SK-N-SH (cell line): ENCODE results near the gene DMRTB1. TPM values are rescaled to one million over a fixed set of nuclear protein-coding genes. Genes with fewer than 3 reads are reported as not detected.

Experiments
- CTCF ChIA-PET: fragments of 300-600, 350-600 bp; formaldehyde crosslinking; extraction: SDS; loops from one replicate; lab custom pipeline; 2021; lab: Yijun Ruan, JAX
- POLR2A ChIA-PET: fragments of 350-600 bp; sonication (Branson Sonifier 250); formaldehyde crosslinking; extraction: SDS; loops from one replicate; lab custom pipeline; 2020; ENCODE audit warnings: antibody characterized with exemption, inconsistent platforms; lab: Yijun Ruan, JAX
- DNase-seq: peaks from one replicate; pipeline ENCODE4 v3.0.0; 2012
- H2AFZ ChIP-seq: fragments of 200-600 bp; sonication (generic); 2 replicates; pipeline ENCODE4 v1.8.1; 2016; ENCODE audit warnings: antibody characterized with exemption, mild to moderate bottlenecking, low read depth
- H3F3A ChIP-seq: fragments of 200-600 bp; sonication (generic); replicated peaks from 2 replicates; pipeline ENCODE3; 2016; ENCODE audit warnings: antibody characterized with exemption, mild to moderate bottlenecking; ENCODE audit not compliant: insufficient read depth
- H3K27ac ChIP-seq, 2 experiments: fragments of 200-500 bp in 1 of 2; fragments of 200-600 bp in 1 of 2; sonication (Bioruptor generic) in 1 of 2; sonication (generic), shearing (Covaris generic) in 1 of 2; 2 replicates each; pipeline versions ENCODE4 v1.5.1 to v1.6.1; 2014 to 2016; ENCODE audit warnings: low read depth in 2 of 2, inconsistent platforms in 1 of 2, low read length in 1 of 2, mild to moderate bottlenecking in 1 of 2, mixed read lengths in 1 of 2
- H3K27me3 ChIP-seq: fragments of 200-600 bp; sonication (generic), shearing (Covaris generic); 2 replicates; pipeline ENCODE4 v1.6.1; 2016; ENCODE audit warnings: mixed run types; ENCODE audit not compliant: insufficient read depth
- H3K36me3 ChIP-seq, 2 experiments: fragments of 200-500 bp in 1 of 2; fragments of 200-600 bp in 1 of 2; sonication (Bioruptor generic) in 1 of 2; sonication (generic) in 1 of 2; replicated peaks in 1 of 2; 2 replicates each; pipeline versions ENCODE3 to v1.5.1; 2014 to 2016; ENCODE audit warnings: low read length in 1 of 2, mild to moderate bottlenecking in 1 of 2; ENCODE audit not compliant: insufficient read depth in 2 of 2, control insufficient read depth in 1 of 2
- H3K4me1 ChIP-seq, 2 experiments: fragments of 200-500 bp in 1 of 2; fragments of 200-600 bp in 1 of 2; sonication (Bioruptor generic) in 1 of 2; sonication (generic), shearing (Covaris generic) in 1 of 2; 2 replicates each; pipeline versions ENCODE4 v1.5.1 to v1.6.1; 2014 to 2016; ENCODE audit warnings: low read depth in 1 of 2, low read length in 1 of 2, mixed run types in 1 of 2; ENCODE audit not compliant: insufficient read depth in 2 of 2, control insufficient read depth in 1 of 2
- H3K4me2 ChIP-seq: fragments of 200-600 bp; sonication (generic), shearing (Covaris generic); 2 replicates; pipeline ENCODE4 v1.6.1; 2017; ENCODE audit warnings: mixed run types
- H3K4me3 ChIP-seq, 2 experiments: fragments of 200-500 bp in 1 of 2; fragments of 200-600 bp in 1 of 2; sonication (Bioruptor generic) in 1 of 2; sonication (generic), shearing (Covaris generic) in 1 of 2; 2 replicates each; pipeline versions ENCODE4 v1.5.1 to v1.8.1; 2014 to 2016; ENCODE audit warnings: low read depth in 2 of 2, inconsistent platforms in 1 of 2, low read length in 1 of 2, mild to moderate bottlenecking in 1 of 2, mixed read lengths in 1 of 2, moderate library complexity in 1 of 2
- H3K79me2 ChIP-seq: fragments of 200-600 bp; sonication (generic); 2 replicates; pipeline ENCODE4 v1.8.1; 2017; ENCODE audit warnings: mild to moderate bottlenecking; ENCODE audit not compliant: insufficient read depth
- H3K9ac ChIP-seq: fragments of 200-600 bp; sonication (generic); 2 replicates; pipeline ENCODE4 v1.6.1; 2017; ENCODE audit warnings: mixed run types
- H3K9me2 ChIP-seq: fragments of 200-600 bp; sonication (generic); 2 replicates; pipeline ENCODE4 v1.6.1; 2017; ENCODE audit warnings: mixed run types
- H3K9me3 ChIP-seq: fragments of 200-600 bp; sonication (generic); 2 replicates; pipeline ENCODE4 v1.6.1; 2017; ENCODE audit warnings: mixed run types, mild to moderate bottlenecking, moderate library complexity
- H4K20me1 ChIP-seq: fragments of 200-600 bp; sonication (generic); 2 replicates; pipeline ENCODE4 v1.6.1; 2017; ENCODE audit warnings: mild to moderate bottlenecking, mixed run types; ENCODE audit not compliant: insufficient read depth
- CHD2 ChIP-seq: fragments of 150-350 bp; IDR thresholded peaks from 2 replicates; pipeline ENCODE4 v1.6.1; 2018; ENCODE audit warnings: low read length; ENCODE audit not compliant: partially characterized antibody
- EP300 ChIP-seq, 2 experiments: IDR thresholded peaks; 2 replicates each; pipeline versions ENCODE4 v1.4.0 to v1.6.1; 2012; ENCODE audit warnings: borderline replicate concordance in 1 of 2, low read depth in 1 of 2, low read length in 1 of 2
- EZH2phosphoT487 ChIP-seq: fragments of 200-600 bp; sonication (generic); IDR thresholded peaks from 2 replicates; pipeline ENCODE4 v1.6.1; 2017; ENCODE audit warnings: low read depth, mixed run types, mild to moderate bottlenecking, antibody characterized with exemption, moderate library complexity, borderline replicate concordance
- FOXJ3 ChIP-seq: sonication (generic); formaldehyde crosslinking; IDR thresholded peaks from 2 replicates; pipeline ENCODE4 v1.5.1; 2020; ENCODE audit warnings: mild to moderate bottlenecking, missing genetic modification reagents
- FOXM1 ChIP-seq: IDR thresholded peaks from 2 replicates; pipeline ENCODE4 v1.4.0; 2012; ENCODE audit warnings: low read depth, mild to moderate bottlenecking
- MEF2A ChIP-seq: IDR thresholded peaks from 2 replicates; pipeline ENCODE4 v1.4.0; 2012; ENCODE audit warnings: low read depth, borderline replicate concordance
- NRF1 ChIP-seq: IDR thresholded peaks from 2 replicates; pipeline ENCODE4 v1.6.1; 2012; ENCODE audit warnings: low read depth, mild to moderate bottlenecking, low read length
- POLR2AphosphoS5 ChIP-seq: IDR thresholded peaks from 2 replicates; pipeline ENCODE4 v1.6.1; 2012; ENCODE audit warnings: low read depth, low read length
- RXRA ChIP-seq: IDR thresholded peaks from 2 replicates; pipeline ENCODE4 v1.4.0; 2012; ENCODE audit warnings: low read depth, mild to moderate bottlenecking, borderline replicate concordance
- TEAD4 ChIP-seq: IDR thresholded peaks from 2 replicates; pipeline ENCODE4 v1.4.0; 2012; ENCODE audit warnings: mild to moderate bottlenecking, borderline replicate concordance; ENCODE audit not compliant: insufficient read depth
- WGBS: methylation state at CpG from one replicate; pipeline ENCODE4 v1.1.6; 2017; ENCODE audit warnings: low lambda C conversion rate; 5-methylcytosine and 5-hydroxymethylcytosine counted together
- polyA plus RNA-seq, 3 experiments: library from polyadenylated mRNA; depleted of rRNA; stranded (reverse); fragments of >200 nt; gene quantifications; 2 replicates each; pipeline ENCODE4 v1.2.3, GENCODE V29; 2012
- TF ChIP-seq, protein P1 (sequence below): IDR thresholded peaks from 2 replicates; pipeline ENCODE4 v1.6.1; 2012; ENCODE audit warnings: mild to moderate bottlenecking, low read depth, low read length, moderate library complexity

Gene DMRTB1
- polyA plus RNA-seq, 1 of the 3 experiments (the other 2 are of a cell fraction), result not detected

DNA sequence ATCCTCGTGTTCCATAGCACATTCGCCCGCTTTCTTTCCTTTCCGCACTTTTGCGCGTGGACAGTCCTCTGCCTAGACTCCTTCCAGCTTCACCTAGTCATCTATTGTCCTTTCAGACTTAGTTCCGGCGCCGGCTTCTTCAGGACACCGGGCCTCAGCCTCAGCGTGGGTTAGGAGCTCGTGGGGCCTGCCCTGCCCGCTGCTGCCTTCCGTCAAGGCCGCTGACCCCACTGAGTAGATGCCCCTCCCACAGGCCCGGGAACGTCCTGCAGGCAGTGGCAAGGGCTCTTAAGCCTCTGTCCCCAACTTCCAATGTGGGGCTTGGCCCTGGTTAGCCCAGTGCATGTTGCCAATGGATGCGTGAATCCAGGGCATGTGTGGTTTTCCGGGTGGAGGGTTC lies 11.4 kb downstream of the DMRTB1 start:
- no peak overlapping the region for H3K4me2 ChIP-seq
- no peak overlapping the region for H2AFZ ChIP-seq
- no peak overlapping the region for H3K4me3 ChIP-seq

DNA sequence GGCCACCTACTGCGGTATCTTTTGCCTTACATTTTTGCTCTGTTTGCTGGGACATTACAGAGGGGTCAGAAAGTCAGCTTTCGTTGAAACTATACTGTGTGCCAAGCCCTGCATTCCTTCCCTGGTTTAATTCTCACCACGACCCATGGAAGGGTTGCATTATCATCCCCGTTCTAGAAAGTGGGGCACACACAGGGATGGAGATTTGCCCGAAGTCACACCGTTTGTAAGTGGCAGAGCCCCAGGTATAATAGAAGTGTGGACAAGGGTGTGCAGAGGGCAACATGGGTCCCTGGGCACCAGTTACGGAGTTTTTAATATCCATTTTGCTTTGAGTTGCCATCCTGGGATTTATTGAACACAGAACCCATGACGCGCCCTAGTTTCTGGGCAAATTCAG lies 11.8 kb downstream of the DMRTB1 start:
- no peak for TF ChIP-seq EZH2phosphoT487
- no peak for TF ChIP-seq NRF1
- TF ChIP-seq, protein P1, sequence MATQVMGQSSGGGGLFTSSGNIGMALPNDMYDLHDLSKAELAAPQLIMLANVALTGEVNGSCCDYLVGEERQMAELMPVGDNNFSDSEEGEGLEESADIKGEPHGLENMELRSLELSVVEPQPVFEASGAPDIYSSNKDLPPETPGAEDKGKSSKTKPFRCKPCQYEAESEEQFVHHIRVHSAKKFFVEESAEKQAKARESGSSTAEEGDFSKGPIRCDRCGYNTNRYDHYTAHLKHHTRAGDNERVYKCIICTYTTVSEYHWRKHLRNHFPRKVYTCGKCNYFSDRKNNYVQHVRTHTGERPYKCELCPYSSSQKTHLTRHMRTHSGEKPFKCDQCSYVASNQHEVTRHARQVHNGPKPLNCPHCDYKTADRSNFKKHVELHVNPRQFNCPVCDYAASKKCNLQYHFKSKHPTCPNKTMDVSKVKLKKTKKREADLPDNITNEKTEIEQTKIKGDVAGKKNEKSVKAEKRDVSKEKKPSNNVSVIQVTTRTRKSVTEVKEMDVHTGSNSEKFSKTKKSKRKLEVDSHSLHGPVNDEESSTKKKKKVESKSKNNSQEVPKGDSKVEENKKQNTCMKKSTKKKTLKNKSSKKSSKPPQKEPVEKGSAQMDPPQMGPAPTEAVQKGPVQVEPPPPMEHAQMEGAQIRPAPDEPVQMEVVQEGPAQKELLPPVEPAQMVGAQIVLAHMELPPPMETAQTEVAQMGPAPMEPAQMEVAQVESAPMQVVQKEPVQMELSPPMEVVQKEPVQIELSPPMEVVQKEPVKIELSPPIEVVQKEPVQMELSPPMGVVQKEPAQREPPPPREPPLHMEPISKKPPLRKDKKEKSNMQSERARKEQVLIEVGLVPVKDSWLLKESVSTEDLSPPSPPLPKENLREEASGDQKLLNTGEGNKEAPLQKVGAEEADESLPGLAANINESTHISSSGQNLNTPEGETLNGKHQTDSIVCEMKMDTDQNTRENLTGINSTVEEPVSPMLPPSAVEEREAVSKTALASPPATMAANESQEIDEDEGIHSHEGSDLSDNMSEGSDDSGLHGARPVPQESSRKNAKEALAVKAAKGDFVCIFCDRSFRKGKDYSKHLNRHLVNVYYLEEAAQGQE, result no peak
- TF ChIP-seq TEAD4, result no peak
- no peak for TF ChIP-seq POLR2AphosphoS5
- TF ChIP-seq FOXM1, result no peak
- TF ChIP-seq RXRA, result no peak
- TF ChIP-seq EP300 (IDR thresholded peaks at IDR 0.05; ENCODE audit: borderline replicate concordance in 1 of 2, low read depth in 1 of 2, low read length in 1 of 2), result no peak
- no peak for TF ChIP-seq CHD2
- no peak for TF ChIP-seq FOXJ3 (CRISPR knock-in tag)
- TF ChIP-seq MEF2A, result no peak
- Histone ChIP-seq H3K36me3 (no peaks in the 10 kb centered on the region), H3K27ac (no peak overlapping the region), H3F3A (no peaks in the 10 kb centered on the region), H3K4me1 (peaks cover 0 to 13% of the 10 kb centered on the region in 2 experiments; a peak in 1 of 4 replicates), H3K4me2 (no peak overlapping the region), H3K79me2 (no peaks in the 10 kb centered on the region), H3K27me3 (peaks cover under 1% of the 10 kb centered on the region; the same call in 1 of the 2 replicates), H4K20me1 (no peaks in the 10 kb centered on the region), H3K9me2 (no peaks in the 10 kb centered on the region), H2AFZ (no peak overlapping the region), H3K4me3 (no peak overlapping the region), H3K9me3 (no peaks in the 10 kb centered on the region), H3K9ac (no peak overlapping the region)
- DNase-seq, result no peak
- WGBS, result 85% methylated on average over 9 of the region's 9 CpGs
- CTCF ChIA-PET, result interaction anchor here (1.2 to 5.3 kb wide), 3 partner anchors 15 to 211 kb away, joined by 3 to 41 read pairs (median 10); no protein-coding TSS in a partner anchor
- POLR2A ChIA-PET, result no interaction called here

More for the DNA sequence above, 11.4 kb downstream of the DMRTB1 start:
- Histone ChIP-seq H3K27me3 (no peaks in the 10 kb centered on the region; the same call in 1 of the 2 replicates), H3K4me1 (peaks cover 0 to 10% of the 10 kb centered on the region in 2 experiments; a peak in 1 of 4 replicates), H4K20me1 (no peaks in the 10 kb centered on the region), H3K79me2 (no peaks in the 10 kb centered on the region), H3K36me3 (no peaks in the 10 kb centered on the region), H3K9me3 (no peaks in the 10 kb centered on the region), H3F3A (no peaks in the 10 kb centered on the region), H3K27ac (no peak overlapping the region), H3K9ac (no peak overlapping the region), H3K9me2 (no peaks in the 10 kb centered on the region)
- ChIA-PET CTCF (interaction anchor here (1.2 to 5.3 kb wide), 2 partner anchors 15 to 26 kb away, joined by 3 to 41 read pairs; no protein-coding TSS in a partner anchor), POLR2A (no interaction called here)
- WGBS, result 93% methylated on average over 19 of the region's 19 CpGs
- no peak for DNase-seq
- no peak for TF ChIP-seq CHD2
- TF ChIP-seq, all 33 proteins: peak for 0
